Neuronal stem cell (in vitro differentiated cells): ENCODE measurements around the gene MGAT3.

Experiments
- DNase-seq: peaks from one replicate; pipeline ENCODE4 v3.0.0-alpha.2; 2013; ENCODE audit warnings: low spot score
- H2AFZ ChIP-seq: one replicate; pipeline ENCODE4 v1.6.1; 2013; ENCODE audit warnings: mild to moderate bottlenecking, low read length, inconsistent platforms
- H2AK5ac ChIP-seq: 2 replicates; pipeline ENCODE4 v1.6.1; 2013; ENCODE audit warnings: low read depth, mild to moderate bottlenecking, inconsistent platforms, low read length, moderate library complexity, mixed read lengths
- H2BK120ac ChIP-seq: 2 replicates; pipeline ENCODE4 v1.6.1; 2013; ENCODE audit warnings: low read depth, mild to moderate bottlenecking, inconsistent platforms, low read length, moderate library complexity, mixed read lengths
- H2BK12ac ChIP-seq: one replicate; pipeline ENCODE4 v1.6.1; 2013; ENCODE audit warnings: low read length, inconsistent platforms
- H2BK15ac ChIP-seq: 2 replicates; pipeline ENCODE4 v1.6.1; 2013; ENCODE audit warnings: mild to moderate bottlenecking, low read length, inconsistent platforms, mixed read lengths
- H2BK5ac ChIP-seq: one replicate; pipeline ENCODE4 v1.6.1; 2013; ENCODE audit warnings: inconsistent platforms, mild to moderate bottlenecking, low read length, moderate library complexity
- H3K14ac ChIP-seq: one replicate; pipeline ENCODE4 v1.6.1; 2013; ENCODE audit warnings: low read length, inconsistent platforms
- H3K18ac ChIP-seq: 2 replicates; pipeline ENCODE4 v1.6.1; 2013; ENCODE audit warnings: low read length, inconsistent platforms
- H3K23ac ChIP-seq: 2 replicates; pipeline ENCODE4 v1.6.1; 2013; ENCODE audit warnings: low read depth, mild to moderate bottlenecking, mixed read lengths, low read length, inconsistent platforms; ENCODE audit not compliant: poor library complexity
- H3K27ac ChIP-seq: replicated peaks from 3 replicates; pipeline ENCODE4 v1.5.1; 2013; ENCODE audit warnings: low read length, inconsistent platforms
- H3K27me3 ChIP-seq, 3 experiments: 2 replicates each; pipeline ENCODE4 v1.6.1; 2013; ENCODE audit warnings: low read length in 3 of 3, mild to moderate bottlenecking in 2 of 3, inconsistent platforms in 1 of 3, low read depth in 1 of 3, mixed read lengths in 1 of 3, moderate library complexity in 1 of 3; ENCODE audit not compliant: control insufficient read depth in 3 of 3, insufficient read depth in 3 of 3
- H3K36me3 ChIP-seq, 2 donors: replicated peaks in 1 of 2; 2 replicates each; pipeline ENCODE4 v1.6.1; 2013; ENCODE audit warnings: low read length in 2 of 2; ENCODE audit not compliant: control insufficient read depth in 2 of 2, insufficient read depth in 2 of 2
- H3K4ac ChIP-seq: 2 replicates; pipeline ENCODE4 v1.6.1; 2013; ENCODE audit warnings: inconsistent platforms, mild to moderate bottlenecking, low read length, moderate library complexity
- H3K4me1 ChIP-seq, 2 donors: 1 replicate in 1 of 2; 2 replicates in 1 of 2; pipeline ENCODE4 v1.6.1; 2013; ENCODE audit warnings: low read length in 2 of 2, low read depth in 1 of 2; ENCODE audit not compliant: control insufficient read depth in 2 of 2, insufficient read depth in 1 of 2
- H3K4me2 ChIP-seq: one replicate; pipeline ENCODE4 v1.6.1; 2013; ENCODE audit warnings: mild to moderate bottlenecking, low read length, inconsistent platforms; ENCODE audit not compliant: insufficient read depth, poor library complexity, severe bottlenecking
- H3K4me3 ChIP-seq, 2 donors: 2 replicates each; pipeline ENCODE4 v1.5.1; 2013; ENCODE audit warnings: low read length in 2 of 2, mild to moderate bottlenecking in 2 of 2, inconsistent platforms in 1 of 2, moderate library complexity in 1 of 2
- H3K79me1 ChIP-seq: one replicate; pipeline ENCODE4 v1.6.1; 2013; ENCODE audit warnings: low read depth, mild to moderate bottlenecking, inconsistent platforms, low read length, moderate library complexity
- H3K9ac ChIP-seq: one replicate; pipeline ENCODE4 v1.6.1; 2013; ENCODE audit warnings: mild to moderate bottlenecking, low read depth, low read length, inconsistent platforms; ENCODE audit not compliant: poor library complexity
- H3K9me3 ChIP-seq, 2 donors: replicated peaks in 1 of 2; 2 replicates each; pipeline versions ENCODE3 to v1.6.1; 2013; ENCODE audit warnings: low read length in 2 of 2, mild to moderate bottlenecking in 2 of 2, inconsistent platforms in 1 of 2, low read depth in 1 of 2, mixed read lengths in 1 of 2, moderate library complexity in 1 of 2; ENCODE audit not compliant: control insufficient read depth in 2 of 2, insufficient read depth in 1 of 2
- H4K8ac ChIP-seq: one replicate; pipeline ENCODE4 v1.6.1; 2013; ENCODE audit warnings: low read depth, mild to moderate bottlenecking, inconsistent platforms, low read length, moderate library complexity
- H4K91ac ChIP-seq: one replicate; pipeline ENCODE4 v1.6.1; 2013; ENCODE audit warnings: low read length, low read depth, mild to moderate bottlenecking, inconsistent platforms; ENCODE audit not compliant: poor library complexity
- WGBS, 2 donors: extraction: QIAGEN DNeasy Blood & Tissue Kit; methylation state at CpG; one replicate each; pipeline ENCODE4 v1.1.7; 2013; ENCODE audit warnings: missing lambda C conversion rate in 2 of 2, mixed read lengths in 1 of 2; ENCODE audit not compliant: insufficient read length in 2 of 2, insufficient replicate concordance in 1 of 2; ENCODE audit errors: extremely low coverage in 2 of 2; 5-methylcytosine and 5-hydroxymethylcytosine counted together

Gene MGAT3

DNA sequence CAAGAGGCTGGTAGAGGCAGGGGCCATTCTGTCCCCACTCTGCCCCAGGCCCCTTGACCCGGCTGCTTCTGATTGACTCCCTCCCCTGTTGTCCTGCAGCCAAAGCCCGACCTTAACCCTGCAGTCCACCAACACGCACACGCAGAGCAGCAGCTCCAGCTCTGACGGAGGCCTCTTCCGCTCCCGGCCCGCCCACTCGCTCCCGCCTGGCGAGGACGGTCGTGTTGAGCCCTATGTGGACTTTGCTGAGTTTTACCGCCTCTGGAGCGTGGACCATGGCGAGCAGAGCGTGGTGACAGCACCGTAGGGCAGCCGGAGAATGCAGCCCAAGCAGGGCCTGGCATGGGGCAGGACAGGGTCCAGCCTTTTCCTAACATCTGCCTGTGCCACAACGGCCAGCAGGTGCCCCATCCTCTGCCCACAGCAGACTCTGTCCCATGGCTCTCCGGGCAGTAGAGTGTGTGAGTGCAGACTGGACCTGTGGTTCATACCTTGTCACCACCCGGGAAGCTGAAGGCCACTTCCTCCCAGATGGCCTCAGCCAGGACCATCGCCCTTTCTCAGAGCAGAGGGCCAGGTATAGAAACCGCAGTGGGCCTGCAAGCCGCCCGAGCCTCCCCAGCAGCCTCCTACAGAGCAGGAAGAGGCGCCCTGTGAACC lies 26.8 kb upstream of the MGAT3 start:
- no peak overlapping the region for H3K4me3 ChIP-seq
- H3K4me2 ChIP-seq, result no peak overlapping the region
- H3K9ac ChIP-seq, result peak overlapping the region; percentile 70
- H3K27ac ChIP-seq, result no peak overlapping the region
- H3K36me3 ChIP-seq, result peaks cover 29 to 60% of the 10 kb centered on the region in 2 donors
- H3K4me1 ChIP-seq, result peaks cover 7 to 18% of the 10 kb centered on the region in 2 donors
- WGBS, 2 donors, result no CpG with 5 or more reads among the region's 27 CpGs
- H4K8ac ChIP-seq, result peak overlapping the region; percentile 92
- H3K18ac ChIP-seq, result peak overlapping the region; percentile 19
- H2BK120ac ChIP-seq, result peak overlapping the region; percentile 47
- H2AFZ ChIP-seq, result no peak overlapping the region
- peak overlapping the region; percentile 84 for H2AK5ac ChIP-seq
- H2BK5ac ChIP-seq, result no peak overlapping the region
- H3K9me3 ChIP-seq, result peaks cover 0 to 2% of the 10 kb centered on the region in 2 donors
- no peaks in the 10 kb centered on the region for H3K27me3 ChIP-seq
- H3K4ac ChIP-seq, result peak overlapping the region; percentile 95
- peak overlapping the region; percentile 58 for H2BK15ac ChIP-seq
- DNase-seq, result no peak
- H2BK12ac ChIP-seq, result peak overlapping the region; percentile 73
- H4K91ac ChIP-seq, result peak overlapping the region; percentile 38
- H3K14ac ChIP-seq, result no peak overlapping the region
- peak overlapping the region; percentile 65 for H3K23ac ChIP-seq
- peaks cover 3% of the 10 kb centered on the region for H3K79me1 ChIP-seq

DNA sequence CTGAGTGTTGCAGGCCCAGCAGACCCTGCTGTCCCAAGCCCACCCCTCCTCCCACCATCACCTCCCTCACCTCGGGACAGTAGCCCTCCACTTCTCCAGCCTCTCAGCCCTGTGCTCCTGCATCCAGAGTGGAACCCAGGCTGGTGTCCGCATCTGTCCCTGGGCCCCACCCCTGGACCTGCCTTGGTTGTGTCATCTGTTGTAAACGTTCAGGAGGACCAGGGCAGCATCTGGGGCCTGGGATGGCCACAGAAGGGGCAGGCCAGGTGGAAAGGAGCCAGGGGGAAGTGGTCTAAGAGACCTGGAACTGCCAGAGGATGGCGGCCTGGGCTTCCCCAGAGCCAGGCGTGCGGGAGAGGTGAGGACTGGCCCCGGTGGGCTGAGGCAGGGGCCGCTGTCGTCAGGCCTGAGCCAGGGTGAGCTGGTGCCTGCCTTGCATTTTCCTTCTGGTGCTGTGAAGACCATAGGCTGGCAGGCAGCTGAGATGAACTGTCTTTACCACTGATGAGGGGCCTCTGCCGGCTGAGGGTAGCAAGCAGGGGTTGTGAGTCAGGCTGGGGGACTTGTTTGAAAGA lies 26.1 kb upstream of the MGAT3 start:
- Histone ChIP-seq H3K9me3 (peaks cover 0 to 2% of the 10 kb centered on the region in 2 donors), H3K4me1 (peaks cover 7 to 18% of the 10 kb centered on the region in 2 donors), H2AFZ (no peak overlapping the region), H3K4me3 (no peak overlapping the region), H2BK5ac (no peak overlapping the region), H3K79me1 (peaks cover 3% of the 10 kb centered on the region), H3K4me2 (no peak overlapping the region), H2BK120ac (no peak overlapping the region), H4K91ac (no peak overlapping the region), H3K4ac (no peak overlapping the region), H3K23ac (no peak overlapping the region), H3K36me3 (peaks cover 29 to 59% of the 10 kb centered on the region in 2 donors), H2BK15ac (peak overlapping the region; percentile 58), H4K8ac (no peak overlapping the region), H2BK12ac (no peak overlapping the region), H3K27me3 (no peaks in the 10 kb centered on the region), H3K18ac (peak overlapping the region; percentile 1), H3K27ac (no peak overlapping the region), H2AK5ac (no peak overlapping the region), H3K9ac (no peak overlapping the region), H3K14ac (no peak overlapping the region)
- WGBS, 2 donors, result no CpG with 5 or more reads among the region's 10 CpGs
- no peak for DNase-seq

- Histone ChIP-seq H3K36me3 (peaks cover 29 to 55% of the 10 kb centered on the region in 2 donors), H2BK120ac (no peak overlapping the region), H3K23ac (no peak overlapping the region), H2BK12ac (no peak overlapping the region), H3K4me1 (peaks cover 7 to 18% of the 10 kb centered on the region in 2 donors), H3K9me3 (peaks cover 0 to 2% of the 10 kb centered on the region in 2 donors), H2BK15ac (no peak overlapping the region), H3K27me3 (no peaks in the 10 kb centered on the region), H3K79me1 (peaks cover 3% of the 10 kb centered on the region), H3K4ac (no peak overlapping the region), H2AK5ac (no peak overlapping the region), H4K91ac (no peak overlapping the region), H2BK5ac (no peak overlapping the region), H3K4me2 (no peak overlapping the region), H4K8ac (no peak overlapping the region), H2AFZ (no peak overlapping the region), H3K4me3 (no peak overlapping the region), H3K9ac (no peak overlapping the region), H3K27ac (no peak overlapping the region), H3K18ac (no peak overlapping the region), H3K14ac (no peak overlapping the region)
- no CpG with 5 or more reads among the region's 11 CpGs for WGBS, 2 donors
- DNase-seq, result no peak
Measured at GRCh38 chr22:39431216-39431801, 25.5 kb upstream of the MGAT3 start.

DNA sequence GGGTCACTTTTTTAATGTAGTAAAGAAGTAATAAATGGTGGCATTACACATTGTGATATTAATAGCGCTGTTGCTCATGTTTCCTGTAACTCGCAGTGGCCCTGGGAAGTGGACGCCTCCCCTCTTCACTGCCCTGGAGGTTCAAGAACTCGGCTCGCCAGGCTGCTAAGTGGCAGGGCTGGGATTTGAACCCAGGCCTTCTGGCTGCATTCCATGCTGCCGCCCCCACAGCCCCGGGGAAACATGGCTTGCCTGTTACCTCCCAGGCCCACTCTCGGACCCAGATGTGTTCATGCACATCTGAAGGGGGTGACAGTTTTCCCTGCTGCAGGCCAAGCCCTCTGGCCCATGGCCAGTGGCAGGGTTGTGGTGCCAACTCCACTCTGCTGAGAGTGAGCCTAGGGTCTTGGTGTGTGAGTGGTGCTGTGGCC lies 25.0 kb upstream of the MGAT3 start:
- Histone ChIP-seq H3K4ac (no peak overlapping the region), H2BK120ac (no peak overlapping the region), H3K36me3 (peaks cover 26 to 50% of the 10 kb centered on the region in 2 donors), H3K27me3 (no peaks in the 10 kb centered on the region), H3K23ac (no peak overlapping the region), H3K79me1 (peaks cover 3% of the 10 kb centered on the region), H3K4me3 (no peak overlapping the region), H2BK5ac (no peak overlapping the region), H4K8ac (no peak overlapping the region), H2BK15ac (no peak overlapping the region), H3K4me2 (no peak overlapping the region), H2AK5ac (no peak overlapping the region), H3K9ac (peak overlapping the region; percentile 30), H2BK12ac (no peak overlapping the region), H3K4me1 (peaks cover 7 to 18% of the 10 kb centered on the region in 2 donors), H3K9me3 (peaks cover 0 to 2% of the 10 kb centered on the region in 2 donors), H3K14ac (peak overlapping the region; percentile 42), H3K18ac (no peak overlapping the region), H2AFZ (no peak overlapping the region), H3K27ac (no peak overlapping the region), H4K91ac (no peak overlapping the region)
- no peak for DNase-seq
- WGBS, 2 donors, result no CpG with 5 or more reads among the region's 8 CpGs
